ENCODE measurements around the gene SIGLEC7. TPM values are rescaled to one million over a fixed set of nuclear protein-coding genes. Genes with fewer than 3 reads are reported as not detected.

Gene SIGLEC7
- total RNA-seq, result not detected in 2 replicates

GRCh38 chr19:51142119-51142518, at the start of gene SIGLEC7:
Gene SIGLEC7 (plus strand): TSS chr19:51142301. CDS start chr19:51142370, 69 bp downstream.

GRCh38 chr19:51108066-51108804, 33.9 kb upstream of the SIGLEC7 start, which contains the start of gene CTU1:
Gene CTU1 (minus strand): TSS chr19:51108409. CDS start chr19:51104569, 3,840 bp downstream.

GRCh38 chr19:51124729-51125128, 17.4 kb upstream of the SIGLEC7 start, which contains the start of gene SIGLEC9:
Gene SIGLEC9 (plus strand): TSS chr19:51124906. CDS start chr19:51124975, 69 bp downstream.

Other genes starting within 250 kb of the SIGLEC7 start
- not detected in 2 replicates for gene KLK4, start 230.9 kb upstream of the SIGLEC7 start, total RNA-seq
- 97.7 and 185 TPM in 2 replicates for gene KLK5, start 189.3 kb upstream of the SIGLEC7 start, total RNA-seq
- 0.11 and 1.6 TPM in 2 replicates for gene KLK6, start 172.7 kb upstream of the SIGLEC7 start, total RNA-seq
- gene KLK7, start 158.4 kb upstream of the SIGLEC7 start, total RNA-seq, result 2.9 and 3.5 TPM in 2 replicates
- gene KLK8, start 140.7 kb upstream of the SIGLEC7 start, total RNA-seq, result 53.8 and 72.6 TPM in 2 replicates
- gene KLK10, start 122.6 kb upstream of the SIGLEC7 start, total RNA-seq, result 10.3 and 11.7 TPM in 2 replicates
- gene KLK11, start 115.7 kb upstream of the SIGLEC7 start, total RNA-seq, result 1.0 and 1.7 TPM in 2 replicates
- gene KLK12, start 107.3 kb upstream of the SIGLEC7 start, total RNA-seq, result 0.23 TPM in 1 of 2 replicates, not detected in the other
- 0.94 TPM in 1 of 2 replicates, not detected in the other for gene KLK13, start 77.2 kb upstream of the SIGLEC7 start, total RNA-seq
- gene KLK14, start 59.4 kb upstream of the SIGLEC7 start, total RNA-seq, result 0.23 TPM in 1 of 2 replicates, not detected in the other
- 23.4 and 24.4 TPM in 2 replicates for gene CTU1, start 33.9 kb upstream of the SIGLEC7 start, total RNA-seq
- not detected in 2 replicates for gene SIGLEC9, start 17.4 kb upstream of the SIGLEC7 start, total RNA-seq
- not detected in 2 replicates for gene CD33, start 82.8 kb downstream of the SIGLEC7 start, total RNA-seq
- gene SIGLECL1, start 108.8 kb downstream of the SIGLEC7 start, total RNA-seq, result not detected in 2 replicates
- not detected in 2 replicates for gene IGLON5, start 169.3 kb downstream of the SIGLEC7 start, total RNA-seq
- 0.08 and 0.62 TPM in 2 replicates for gene VSIG10L, start 199.8 kb downstream of the SIGLEC7 start, total RNA-seq
- gene ETFB, start 224.1 kb downstream of the SIGLEC7 start, total RNA-seq, result 81.5 and 103 TPM in 2 replicates
- gene CLDND2, start 226.7 kb downstream of the SIGLEC7 start, total RNA-seq, result not detected in 2 replicates
- gene NKG7, start 230.4 kb downstream of the SIGLEC7 start, total RNA-seq, result not detected in 2 replicates
- gene LIM2, start 245.7 kb downstream of the SIGLEC7 start, total RNA-seq, result not detected in 2 replicates
- gene C19orf84, start 248.3 kb downstream of the SIGLEC7 start, total RNA-seq, result not detected in 2 replicates

Measured in hair follicular keratinocyte (primary cell).